Ascending aorta (tissue), 2 donors: ENCODE measurements around the gene ACTN1. TPM values are rescaled to one million over a fixed set of nuclear protein-coding genes. Genes with fewer than 3 reads are reported as not detected.

Source experiments
- DNase-seq, 2 donors: peaks; one replicate each; pipeline ENCODE4 v3.0.0-alpha.2; 2019; ENCODE audit warnings: low spot score in 2 of 2
- H3K27ac ChIP-seq, 2 donors: fragments of 200-600 bp; sonication (generic); one replicate each; pipeline ENCODE4 v1.5.1; 2016 to 2017; ENCODE audit warnings: mild to moderate bottlenecking in 1 of 2
- H3K27me3 ChIP-seq: fragments of 200-600 bp; sonication (generic); one replicate; pipeline ENCODE4 v1.5.1; 2017
- H3K36me3 ChIP-seq, 2 donors: fragments of 200-600 bp; sonication (generic); one replicate each; pipeline ENCODE4 v1.5.1; 2016
- H3K4me1 ChIP-seq, 2 donors: fragments of 200-600 bp; sonication (generic); one replicate each; pipeline ENCODE4 v1.5.1; 2016 to 2017; ENCODE audit warnings: mild to moderate bottlenecking in 1 of 2
- H3K4me3 ChIP-seq, 2 donors: fragments of 200-600 bp; sonication (generic); one replicate each; pipeline ENCODE4 v1.5.1; 2016 to 2017; ENCODE audit warnings: mild to moderate bottlenecking in 1 of 2
- H3K9me3 ChIP-seq, 2 donors: fragments of 200-600 bp; sonication (generic); one replicate each; pipeline ENCODE4 v1.5.1; 2016
- CTCF ChIP-seq, 3 experiments: fragments of 200-600 bp in 2 of 3; fragments of 450-650 bp in 1 of 3; sonication (generic) in 2 of 3; IDR thresholded peaks; one replicate each; pipeline ENCODE4 v1.5.1; 2016 to 2019; ENCODE audit warnings: antibody characterized with exemption in 3 of 3, mild to moderate bottlenecking in 1 of 3, moderate library complexity in 1 of 3
- intact Hi-C: fragments of 100-400 bp; cut with DNase I; formaldehyde crosslinking; loops from one replicate; pipeline ENCODE4 v1.15.1; 2023
- total RNA-seq: library from RNA; depleted of rRNA; stranded (reverse); fragments of >200 nt; gene quantifications from one replicate; pipeline ENCODE4 v1.1.0, GENCODE V29; 2016

The ACTN1 gene
- total RNA-seq, 1 donor from 2014 or later, result 814 TPM

DNA sequence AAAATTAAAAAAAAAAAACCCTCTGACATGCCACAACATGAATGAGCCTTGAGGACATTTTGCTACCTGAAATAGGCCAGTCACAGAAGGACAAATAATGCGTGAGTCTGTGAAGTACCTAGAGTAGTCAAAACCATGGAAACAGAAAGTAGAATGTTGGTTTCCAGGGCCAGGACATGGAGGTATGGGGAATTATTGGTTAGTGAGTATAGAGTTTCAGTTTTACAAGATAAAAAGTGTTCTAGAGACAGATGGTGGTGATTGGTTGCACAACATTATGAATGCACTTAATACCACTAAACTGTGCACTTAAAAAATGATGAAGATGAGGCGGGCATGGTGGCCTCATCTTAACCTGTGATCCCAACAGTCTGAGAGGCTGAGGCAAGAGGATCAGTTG lies 138.6 kb downstream of the ACTN1 start:
- DNase-seq, result peak in 1 of 2 donors; percentile 2
- Histone ChIP-seq H3K4me3 (no peak overlapping the region), H3K9me3 (peaks cover 0 to 18% of the 10 kb centered on the region in 2 donors), H3K36me3 (peaks cover 0 to 29% of the 10 kb centered on the region in 2 donors), H3K4me1 (no peaks in the 10 kb centered on the region), H3K27ac (no peak overlapping the region), H3K27me3 (no peaks in the 10 kb centered on the region)
- intact Hi-C loops, result loop anchor here (5.0 kb wide), 2 partner anchors 958 to 1003 kb away; no protein-coding TSS in a partner anchor
- TF ChIP-seq CTCF (IDR thresholded peaks at IDR 0.05), result no peak

DNA sequence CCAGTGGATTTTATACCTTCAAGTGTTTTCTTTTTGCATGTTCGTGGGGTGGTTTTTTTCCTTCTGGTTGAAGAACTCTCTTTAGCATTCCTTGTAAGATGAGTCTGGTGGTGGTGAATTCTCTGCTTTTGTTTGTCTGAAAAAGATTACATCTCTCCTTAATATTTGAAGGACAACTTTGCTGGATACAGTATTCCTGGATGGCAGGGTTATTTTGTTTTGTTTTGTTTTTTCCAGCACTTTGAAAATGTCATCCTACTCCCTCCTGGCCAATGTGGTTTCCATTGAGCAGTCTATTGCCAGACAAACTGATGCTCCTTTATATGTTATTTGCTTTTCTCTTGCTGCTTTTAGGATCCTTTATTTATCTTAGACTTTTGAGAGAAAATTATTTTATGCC lies 143.0 kb downstream of the ACTN1 start:
- Histone ChIP-seq H3K4me3 (no peak overlapping the region), H3K27me3 (no peaks in the 10 kb centered on the region), H3K27ac (no peak overlapping the region), H3K36me3 (peaks cover 0 to 24% of the 10 kb centered on the region in 2 donors), H3K9me3 (peaks cover 0 to 18% of the 10 kb centered on the region in 2 donors), H3K4me1 (no peaks in the 10 kb centered on the region)
- no peak for DNase-seq
- intact Hi-C loops, result no loop called here
- TF ChIP-seq CTCF (IDR thresholded peaks at IDR 0.05), result no peak

DNA sequence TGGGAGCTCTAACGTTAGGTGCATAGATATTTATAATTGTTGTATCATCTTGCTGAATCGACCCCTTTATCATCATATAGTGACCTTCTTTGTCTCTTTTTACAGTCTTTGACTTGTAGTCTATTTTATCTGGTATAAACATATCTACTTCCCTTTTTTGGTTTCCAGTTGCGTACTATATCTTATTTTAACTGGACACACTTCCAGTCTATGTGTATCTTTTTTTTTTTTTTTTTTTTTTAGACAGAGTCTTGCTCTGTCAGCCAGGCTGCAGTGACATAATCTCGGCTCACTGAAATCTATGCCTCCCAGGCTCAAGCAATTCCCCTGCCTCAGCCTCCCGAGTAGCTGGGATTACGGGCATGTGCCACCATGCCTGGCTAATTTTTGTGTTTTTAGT lies 144.3 kb downstream of the ACTN1 start:
- TF ChIP-seq CTCF (IDR thresholded peaks at IDR 0.05), result no peak
- H3K4me1 ChIP-seq, result no peaks in the 10 kb centered on the region
- no peak overlapping the region for H3K4me3 ChIP-seq
- peaks cover 0 to 18% of the 10 kb centered on the region in 2 donors for H3K9me3 ChIP-seq
- H3K36me3 ChIP-seq, result peaks cover 0 to 24% of the 10 kb centered on the region in 2 donors
- H3K27ac ChIP-seq, result no peak overlapping the region
- DNase-seq, result peak in 1 of 2 donors; percentile 4
- intact Hi-C loops, result no loop called here
- no peaks in the 10 kb centered on the region for H3K27me3 ChIP-seq

GRCh38 chr14:68828698-68829097 lies 150.4 kb downstream of the ACTN1 start:
- intact Hi-C loops, result no loop called here

DNA sequence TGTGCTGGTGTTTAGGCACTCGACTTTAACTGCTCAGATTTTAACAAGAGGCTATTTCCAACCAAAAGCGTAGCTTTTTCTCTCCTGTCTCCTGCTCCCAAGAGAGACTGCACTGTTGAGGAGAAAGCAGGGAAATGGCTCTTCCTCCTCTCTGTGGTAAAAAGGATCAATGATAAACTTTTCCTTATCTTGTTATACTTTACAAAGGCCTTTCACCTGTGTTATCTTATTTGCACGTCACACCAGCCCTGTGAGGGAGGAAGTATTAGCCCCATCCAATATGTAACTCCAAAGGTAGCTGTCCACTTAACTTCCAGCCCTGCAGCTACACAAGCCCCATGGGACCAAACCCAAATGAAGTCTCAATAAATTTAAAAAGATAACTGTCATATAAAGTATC lies 153.4 kb downstream of the ACTN1 start:
- Histone ChIP-seq H3K27ac (no peak overlapping the region), H3K4me3 (no peak overlapping the region), H3K27me3 (no peaks in the 10 kb centered on the region), H3K36me3 (no peaks in the 10 kb centered on the region), H3K4me1 (no peaks in the 10 kb centered on the region), H3K9me3 (no peaks in the 10 kb centered on the region)
- DNase-seq, result no peak
- TF ChIP-seq CTCF (IDR thresholded peaks at IDR 0.05), result no peak
- intact Hi-C loops, result no loop called here

More at GRCh38 chr14:68828698-68829097, 150.4 kb downstream of the ACTN1 start:
- no peak for DNase-seq
- Histone ChIP-seq H3K4me3 (no peak overlapping the region), H3K4me1 (no peaks in the 10 kb centered on the region), H3K36me3 (no peaks in the 10 kb centered on the region), H3K27me3 (no peaks in the 10 kb centered on the region), H3K9me3 (no peaks in the 10 kb centered on the region), H3K27ac (no peak overlapping the region)
- no peak for TF ChIP-seq CTCF (IDR thresholded peaks at IDR 0.05)
